Activated CD4-positive, alpha-beta T cell treated with anti-CD3 and anti-CD28 coated beads for 48 hours (primary cell): Measurements from ENCODE around the gene SLC15A1.
"Not testable (repeated sequence)": the region's sequence is repeated elsewhere in the genome, so short reads cannot be mapped to it uniquely, and the experiment has no call there.

ENCODE experiments used
- DNase-seq: peaks from one replicate; pipeline ENCODE4 v3.0.0-alpha.2; 2020

Gene SLC15A1

GRCh38 chr13:98652276-98652675, 100.2 kb downstream of the SLC15A1 start:
- no peak for DNase-seq

DNA sequence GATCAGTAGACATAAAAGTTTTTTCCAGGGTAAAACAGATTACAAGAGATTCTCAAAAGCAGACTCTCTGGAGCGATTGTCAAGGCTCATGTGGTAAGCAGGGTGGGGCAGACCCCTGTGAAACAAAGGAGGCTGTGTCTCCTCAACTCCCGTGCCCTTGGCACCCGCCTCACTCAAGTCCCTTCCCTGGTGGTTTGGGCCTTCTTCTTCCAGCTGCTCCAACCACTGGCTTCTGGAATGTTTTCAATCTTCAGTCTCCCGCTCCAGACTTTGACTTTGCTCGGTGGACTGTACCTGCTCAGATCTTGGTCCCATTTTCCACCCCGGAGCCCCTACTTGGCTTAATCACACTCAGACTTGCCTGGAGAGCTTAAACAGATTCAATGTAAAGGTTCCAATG, 100.7 kb downstream of the SLC15A1 start:
- no peak for DNase-seq

DNA sequence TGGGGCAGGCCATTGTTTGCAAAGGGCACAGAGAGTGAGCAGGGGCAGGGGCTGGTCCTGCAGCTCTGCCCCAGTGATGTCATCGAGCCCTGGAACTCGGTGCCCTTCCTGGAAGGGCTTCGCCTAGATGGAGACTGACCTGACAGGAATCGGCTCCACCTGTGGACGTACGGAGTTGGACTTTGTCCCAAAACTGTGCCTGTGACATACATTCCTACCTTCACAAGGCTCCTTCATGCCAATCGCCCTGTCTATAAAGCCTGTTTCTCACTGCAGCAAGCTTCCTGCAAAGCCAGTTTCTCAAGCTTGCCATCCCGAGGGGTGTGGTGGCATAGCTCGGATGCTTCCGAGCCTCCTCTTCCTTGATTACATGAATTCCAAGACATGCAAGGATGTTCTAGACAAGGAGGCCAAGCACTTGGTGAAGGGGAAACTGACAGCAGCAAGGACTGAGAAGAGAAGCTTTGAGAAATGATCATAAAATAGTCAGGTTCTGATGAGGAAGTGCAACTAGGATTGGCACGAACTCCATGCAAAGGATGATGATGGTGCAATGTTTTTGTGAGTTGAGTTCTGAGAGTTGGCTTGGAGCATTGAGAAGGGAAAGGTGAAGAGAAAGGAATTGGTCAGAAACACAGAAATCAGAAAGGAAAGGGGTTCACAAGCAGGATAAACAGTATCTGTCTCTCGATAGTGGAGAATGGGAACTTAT, 101.9 kb downstream of the SLC15A1 start:
- no peak for DNase-seq

- DNase-seq = no peak
These were observed 102.6 kb downstream of the SLC15A1 start for GRCh38 chr13:98649861-98650260.

DNA sequence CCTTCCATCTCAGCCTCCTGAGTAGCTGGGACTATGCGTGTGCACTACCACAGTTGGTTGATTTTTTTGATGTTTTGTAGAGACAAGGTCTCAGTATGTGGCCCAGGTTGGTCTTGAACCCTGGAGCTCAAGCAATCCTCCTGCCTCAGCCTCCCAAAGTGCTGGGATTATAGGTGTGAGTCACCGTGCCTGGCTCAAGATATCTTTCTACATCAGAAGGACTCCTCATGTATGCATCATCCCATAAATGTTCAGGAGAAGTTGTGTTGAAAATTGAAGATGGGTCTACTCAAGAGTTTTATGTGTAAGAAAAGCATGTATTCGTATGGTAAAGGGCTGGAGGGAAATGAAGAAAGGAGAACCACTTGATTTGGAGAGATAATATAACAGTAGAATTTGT, 103.8 kb downstream of the SLC15A1 start:
- DNase-seq = no peak

DNA sequence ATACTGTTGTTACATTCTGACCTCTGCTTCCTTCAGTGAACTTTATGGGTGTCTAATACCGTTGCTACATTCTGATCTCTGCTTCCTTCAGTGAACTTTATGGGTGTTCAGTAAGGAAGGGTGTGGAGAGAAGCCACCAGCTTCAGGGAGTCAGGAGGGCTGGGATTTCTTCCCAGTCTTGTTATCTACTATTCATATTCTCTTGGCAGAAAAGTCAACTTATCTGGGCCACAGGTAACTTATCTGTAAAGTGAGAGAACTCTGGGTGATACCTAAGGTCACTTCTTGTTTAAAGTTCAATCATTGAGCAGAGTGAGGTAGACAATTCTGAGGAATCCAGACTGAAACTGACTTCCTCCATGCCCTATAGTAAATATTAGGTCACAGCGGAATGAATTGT, 104.3 kb downstream of the SLC15A1 start:
- DNase-seq = no peak

DNA sequence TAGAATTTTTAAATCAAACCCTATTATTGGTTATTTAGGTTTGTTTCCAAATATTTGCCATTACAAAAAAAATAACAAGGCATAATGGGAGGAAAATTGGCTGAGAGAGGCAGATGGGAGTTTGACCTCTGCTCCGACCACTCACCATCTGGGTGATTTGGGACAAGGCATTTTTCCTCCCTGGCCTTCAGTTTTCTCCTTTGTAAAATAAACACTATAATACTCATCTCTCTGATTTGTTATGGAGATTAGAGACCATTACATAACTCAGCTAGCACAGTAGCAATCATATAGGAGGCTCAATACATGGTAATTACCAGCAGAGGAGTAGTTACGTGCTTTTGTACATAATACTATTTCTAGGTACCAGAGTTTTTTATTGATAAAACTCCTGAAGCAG, 105.4 kb downstream of the SLC15A1 start:
- DNase-seq = no peak

DNA sequence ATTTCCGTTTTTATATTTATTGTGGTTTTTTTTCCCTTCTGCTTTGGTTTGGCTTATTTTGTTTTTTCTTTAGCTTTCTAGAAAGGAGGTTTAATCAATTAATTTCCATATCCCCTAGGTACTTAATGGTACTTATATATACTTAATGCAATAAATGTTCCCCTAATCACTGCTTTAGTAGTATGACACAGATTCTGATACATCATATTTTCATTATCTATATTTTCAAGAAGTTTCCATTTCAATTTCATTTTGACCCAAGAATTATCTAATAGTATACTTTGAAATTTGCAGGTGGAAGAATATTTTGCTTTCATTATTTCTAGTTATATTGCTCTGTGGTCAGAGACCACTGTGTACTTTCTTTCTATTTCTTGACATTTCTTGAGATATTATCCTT, 109.0 kb downstream of the SLC15A1 start:
- DNase-seq = no peak

DNA sequence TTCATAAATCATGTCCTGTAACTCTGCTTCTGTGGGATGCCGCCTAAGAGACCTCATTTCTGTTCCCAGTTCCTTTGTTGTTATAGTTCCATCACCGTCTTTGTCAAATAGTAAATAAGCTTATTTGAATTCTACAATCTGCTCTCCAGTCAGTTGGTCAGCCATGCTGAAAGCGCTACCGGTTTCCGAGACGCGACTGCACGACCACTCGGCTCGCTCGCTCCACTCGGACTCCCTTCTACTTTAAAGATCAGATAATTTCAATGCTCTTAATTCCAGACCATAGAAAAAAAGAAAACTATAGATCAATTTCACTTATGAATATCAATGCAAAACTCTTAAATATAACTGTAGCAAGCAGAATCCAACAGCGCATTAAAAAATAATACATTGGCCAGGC, 111.4 kb downstream of the SLC15A1 start:
- DNase-seq = no peak

DNA sequence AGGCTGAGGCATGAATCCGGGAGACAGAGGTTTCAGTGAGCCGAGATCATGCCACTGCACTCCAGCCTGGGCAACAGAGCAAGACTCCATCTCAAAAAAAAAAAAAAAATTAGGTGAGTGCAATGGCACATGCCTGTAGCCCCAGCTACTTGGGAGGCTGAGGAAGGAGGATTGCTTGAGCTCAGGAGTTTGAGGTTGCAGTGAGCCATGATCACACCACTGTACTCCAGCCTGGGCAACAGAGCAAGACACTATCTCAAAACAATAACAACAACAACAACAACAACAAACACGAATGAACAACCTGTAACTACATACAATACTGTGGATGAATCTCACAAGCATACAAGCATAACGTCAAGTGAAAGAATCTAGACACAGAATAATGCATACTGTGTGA, 112.7 kb downstream of the SLC15A1 start:
- not testable (repeated sequence) for DNase-seq

- not testable (repeated sequence) for DNase-seq
These were observed 114.1 kb downstream of the SLC15A1 start for GRCh38 chr13:98638352-98638751.
